Activated CD8-positive, alpha-beta memory T cell treated with anti-CD3 and anti-CD28 coated beads for 1 hour (primary cell): Measurements from ENCODE around the gene GOSR1.
"Not testable (repeated sequence)": the region's sequence is repeated elsewhere in the genome, so short reads cannot be mapped to it uniquely, and the experiment has no call there.

Experiments
- DNase-seq, 2 donors: peaks; one replicate each; pipeline ENCODE4 v3.0.0-alpha.2; 2020; ENCODE audit warnings: low read depth in 1 of 2; ENCODE audit errors: extremely low read depth in 1 of 2

The GOSR1 gene

GRCh38 chr17:30477083-30477773, at the start of gene GOSR1:
TSS of gene GOSR1 (plus strand) at chr17:30477408. CDS start at chr17:30477434, 26 bp downstream.
- peak; percentile 82 to 83 for DNase-seq

DNA sequence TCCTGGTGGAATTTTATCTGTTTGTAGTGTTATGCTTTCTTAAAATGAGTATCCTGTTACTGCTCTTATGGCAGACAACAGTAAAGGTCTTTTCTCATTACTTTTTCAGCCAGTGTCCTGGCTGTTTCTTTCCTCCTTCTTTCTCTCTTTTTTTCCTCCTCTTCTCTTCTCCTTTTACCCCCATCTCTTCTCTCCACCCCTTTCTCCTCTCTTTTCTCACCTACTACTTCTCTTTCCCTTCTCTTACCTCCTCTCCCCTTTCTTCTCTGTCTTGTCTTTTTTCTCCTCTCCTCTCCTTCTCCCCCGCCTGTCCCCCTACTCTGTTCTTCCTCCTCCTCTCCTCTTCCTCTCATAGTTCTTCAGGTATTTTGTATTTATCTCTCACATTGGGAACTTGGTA, 49.6 kb upstream of the GOSR1 start:
- DNase-seq, result no peak

DNA sequence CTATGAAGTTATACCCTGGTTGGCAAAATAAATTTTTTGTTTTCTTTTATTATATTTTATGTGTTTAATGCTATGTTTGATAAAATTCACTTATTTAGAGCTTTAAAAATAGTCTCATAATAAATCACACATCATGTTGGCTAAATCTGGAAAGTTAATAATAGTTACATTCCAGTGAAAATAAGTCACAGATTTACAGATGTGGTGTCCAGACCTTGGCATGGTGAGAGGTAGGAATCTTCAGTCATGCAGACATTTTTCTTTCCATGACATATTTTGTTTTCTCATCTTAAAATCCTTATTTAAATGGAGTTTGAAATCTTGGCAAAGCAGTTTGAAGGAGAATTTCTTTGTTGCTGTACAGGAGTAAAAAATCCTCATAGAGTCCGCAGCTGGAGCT, 48.1 kb upstream of the GOSR1 start:
- no peak for DNase-seq

DNA sequence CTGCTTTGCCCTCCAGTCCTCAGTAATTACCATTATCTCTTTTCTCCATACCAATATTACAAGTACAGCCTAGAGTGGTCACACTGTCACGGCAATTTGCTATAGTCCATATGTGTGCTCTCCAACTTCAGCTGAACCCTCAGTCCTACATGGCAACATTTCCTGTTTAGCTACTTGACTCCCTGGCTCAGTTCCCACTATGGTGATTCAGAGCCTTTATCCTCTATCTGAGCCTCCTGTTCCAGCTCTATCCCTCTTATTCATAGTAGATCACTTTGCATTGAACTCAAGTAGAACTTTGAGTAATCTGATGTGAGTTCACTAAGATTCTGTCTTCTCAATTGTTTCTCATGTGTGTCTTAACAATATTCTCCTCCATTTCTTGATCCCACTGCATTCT, 43.7 kb upstream of the GOSR1 start:
- DNase-seq, result no peak

DNA sequence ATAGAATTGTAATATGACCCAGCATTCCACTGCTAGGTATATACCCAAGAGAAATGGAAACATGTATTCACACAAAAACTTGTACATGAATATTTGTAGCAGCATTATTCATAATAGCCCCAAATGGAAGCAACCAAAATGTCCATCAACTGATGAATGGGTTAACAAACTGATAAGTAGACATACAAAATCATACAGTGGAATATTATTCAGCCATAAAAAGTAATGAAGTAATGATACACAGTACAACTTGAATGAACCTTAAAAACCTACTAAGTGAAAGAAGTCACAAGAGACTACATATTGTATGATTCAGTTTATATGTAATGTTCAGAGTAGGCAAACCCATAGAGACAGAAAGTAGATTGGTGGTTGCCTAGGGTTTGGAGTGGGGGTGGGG, 40.5 kb upstream of the GOSR1 start:
- no peak for DNase-seq

DNA sequence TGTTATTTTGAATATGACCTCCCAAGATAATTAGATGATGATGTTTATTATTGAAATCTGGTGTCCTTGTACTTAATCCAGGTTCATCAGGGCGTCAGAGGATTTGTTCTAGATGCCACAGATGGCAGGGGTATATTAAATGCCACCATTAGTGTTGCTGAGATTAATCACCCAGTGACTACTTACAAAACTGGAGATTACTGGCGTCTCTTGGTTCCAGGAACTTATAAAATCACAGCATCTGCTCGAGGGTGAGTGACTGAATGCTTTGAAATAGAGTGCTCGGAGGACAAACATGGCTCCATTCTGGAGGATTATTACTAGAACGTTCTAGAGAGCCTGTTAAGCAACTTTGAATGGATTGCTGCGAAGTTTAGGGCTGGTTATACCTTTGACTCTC, 33.5 kb upstream of the GOSR1 start:
- no peak for DNase-seq

- DNase-seq, result not testable (repeated sequence)
Observed at GRCh38 chr17:30446640-30447039, 30.6 kb upstream of the GOSR1 start.

DNA sequence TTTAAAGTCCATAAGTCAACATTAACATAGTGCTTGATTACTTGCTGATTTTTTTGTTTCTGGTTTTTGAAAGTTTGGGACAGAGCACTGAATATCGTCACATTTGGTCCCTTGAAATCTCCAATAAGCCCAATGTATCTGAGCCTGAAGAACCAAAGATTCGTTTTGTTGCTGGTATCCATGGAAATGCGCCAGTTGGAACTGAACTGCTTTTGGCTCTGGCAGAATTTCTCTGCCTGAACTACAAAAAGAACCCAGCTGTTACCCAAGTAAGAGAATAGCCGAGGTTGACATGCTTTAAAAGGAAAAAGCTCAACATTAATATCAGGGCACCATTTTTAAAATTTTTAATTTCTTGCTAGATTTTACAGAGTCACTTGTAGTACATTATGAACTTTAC, 27.7 kb upstream of the GOSR1 start:
- no peak for DNase-seq

- DNase-seq, result no peak
Observed at GRCh38 chr17:30450125-30451027, 26.8 kb upstream of the GOSR1 start.

- no peak for DNase-seq
Observed at GRCh38 chr17:30454635-30455034, 22.6 kb upstream of the GOSR1 start.

GRCh38 chr17:30458371-30458770, 18.8 kb upstream of the GOSR1 start:
- DNase-seq, result no peak

DNA sequence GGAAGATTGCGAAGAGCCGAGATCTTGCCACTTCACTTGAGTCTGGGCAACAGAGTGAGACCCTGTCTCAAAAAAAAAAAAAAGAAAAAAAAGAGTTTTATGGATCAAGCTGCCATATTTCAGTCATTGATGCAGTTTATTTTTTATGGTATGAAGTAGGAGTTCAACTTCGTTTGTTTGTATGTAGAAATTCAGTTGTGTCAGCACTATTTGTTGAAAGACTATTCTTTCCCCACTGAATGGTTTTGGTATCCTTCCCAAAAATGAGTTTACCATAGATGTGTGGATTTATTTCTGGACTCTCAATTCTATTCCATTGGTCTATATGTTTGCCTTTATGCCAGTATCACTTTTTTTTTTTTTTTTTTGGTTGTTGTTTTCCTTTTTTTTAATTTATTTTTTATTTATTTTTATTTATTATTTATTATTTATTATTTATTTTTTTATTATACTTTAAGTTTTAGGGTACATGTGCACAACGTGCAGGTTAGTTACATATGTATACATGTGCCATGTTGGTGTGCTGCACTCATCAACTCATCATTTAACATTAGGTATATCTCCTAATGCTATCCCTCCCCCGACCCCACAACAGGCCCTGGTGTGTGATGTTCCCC, 18.3 kb upstream of the GOSR1 start:
- not testable (repeated sequence) for DNase-seq

- DNase-seq, result no peak
Observed at GRCh38 chr17:30468465-30468864, 8.7 kb upstream of the GOSR1 start.

GRCh38 chr17:30472238-30472890, 4.8 kb upstream of the GOSR1 start:
- DNase-seq, result no peak

DNA sequence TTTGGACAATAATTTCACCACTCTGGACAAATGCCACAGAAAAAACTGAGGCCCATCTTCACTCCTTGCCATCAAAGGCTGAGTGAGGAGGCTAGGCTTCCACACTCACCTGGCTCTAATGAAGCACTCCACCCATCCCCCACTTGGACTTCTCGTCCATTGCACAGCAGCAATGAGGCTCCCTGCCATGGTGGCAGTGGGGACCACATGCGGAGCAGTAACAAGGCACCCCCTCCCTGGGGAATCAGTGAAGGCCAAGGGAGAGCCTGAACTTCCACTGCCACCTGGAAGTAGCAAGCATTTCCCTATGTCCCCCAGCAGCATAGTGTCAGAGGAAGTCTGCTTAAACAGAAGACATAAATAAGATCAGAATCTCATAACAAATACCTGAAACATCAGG, 2.0 kb upstream of the GOSR1 start:
- no peak for DNase-seq

DNA sequence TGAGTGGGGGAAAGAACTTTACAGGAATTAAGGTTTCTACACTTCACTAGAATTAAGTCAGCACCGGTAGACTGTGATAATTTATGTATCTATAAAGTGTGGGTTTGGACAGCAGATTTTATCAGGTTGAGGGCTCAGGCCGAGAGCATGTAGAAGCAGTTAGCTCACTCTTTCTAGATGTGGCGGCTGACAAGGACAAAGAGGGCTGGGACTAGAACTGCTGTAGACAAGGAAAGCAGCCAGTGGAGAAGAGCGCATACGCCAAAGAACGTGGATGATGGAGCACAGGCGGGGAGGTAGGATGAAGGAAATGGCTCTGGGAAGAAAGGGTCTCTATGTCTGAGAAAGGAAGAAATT, 504 bp upstream of the GOSR1 start:
- DNase-seq, result no peak

DNA sequence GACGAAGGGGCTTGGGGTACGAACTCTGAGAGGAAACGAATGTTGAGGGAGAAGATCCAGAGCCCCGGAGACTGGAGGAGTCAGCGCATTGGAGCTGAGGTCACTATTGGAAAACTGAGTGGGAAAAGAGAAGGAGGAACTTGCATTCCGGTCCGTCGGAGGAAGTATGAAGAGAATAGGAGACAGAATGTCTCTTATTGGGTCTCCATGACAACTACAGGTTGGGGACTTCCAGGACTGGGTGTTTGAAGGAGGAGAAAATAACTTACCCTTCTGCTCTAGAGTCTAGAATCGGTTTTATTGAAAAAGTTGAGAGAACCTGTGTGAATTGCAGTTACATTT, 537 bp downstream of the GOSR1 start:
- DNase-seq, result no peak

DNA sequence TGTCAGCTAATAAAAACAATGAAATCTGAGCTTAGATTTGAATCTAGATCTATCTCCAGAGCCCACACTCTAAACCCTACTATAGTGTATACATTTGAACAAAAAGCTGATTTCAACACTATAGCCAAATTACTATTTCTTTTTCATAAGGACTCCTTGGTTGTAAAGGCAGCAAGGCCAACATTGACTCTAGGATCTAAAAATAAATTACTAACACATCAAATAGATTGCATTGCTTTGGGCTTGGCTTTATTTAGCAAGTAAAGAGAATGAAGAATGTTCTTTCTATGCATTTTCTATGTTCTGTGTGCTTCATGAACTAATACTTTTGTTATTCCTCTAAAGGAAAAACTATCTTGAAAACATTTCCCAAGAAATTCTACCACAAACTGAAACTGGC, 5.3 kb downstream of the GOSR1 start:
- DNase-seq, result no peak

GRCh38 chr17:30483159-30483558, 6.0 kb downstream of the GOSR1 start:
- no peak for DNase-seq

DNA sequence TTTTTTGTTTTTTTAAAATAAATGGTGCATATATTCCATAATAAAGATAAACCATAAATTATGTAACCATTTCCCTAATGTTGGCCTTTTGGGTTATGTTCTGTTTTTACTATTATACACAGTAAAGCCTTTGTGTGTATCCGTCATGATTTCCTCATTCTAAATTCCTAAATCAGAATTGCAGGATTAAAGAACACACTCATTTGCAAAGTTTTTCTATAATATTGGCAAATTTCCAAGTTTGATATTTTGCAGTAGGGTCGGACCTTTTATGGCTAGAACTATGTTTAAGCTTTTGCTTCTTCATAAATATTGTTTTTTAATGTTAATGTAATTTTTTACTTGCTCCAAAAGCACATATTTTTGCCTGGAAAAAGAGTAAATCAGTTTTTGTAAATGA, 16.6 kb downstream of the GOSR1 start:
- no peak for DNase-seq

DNA sequence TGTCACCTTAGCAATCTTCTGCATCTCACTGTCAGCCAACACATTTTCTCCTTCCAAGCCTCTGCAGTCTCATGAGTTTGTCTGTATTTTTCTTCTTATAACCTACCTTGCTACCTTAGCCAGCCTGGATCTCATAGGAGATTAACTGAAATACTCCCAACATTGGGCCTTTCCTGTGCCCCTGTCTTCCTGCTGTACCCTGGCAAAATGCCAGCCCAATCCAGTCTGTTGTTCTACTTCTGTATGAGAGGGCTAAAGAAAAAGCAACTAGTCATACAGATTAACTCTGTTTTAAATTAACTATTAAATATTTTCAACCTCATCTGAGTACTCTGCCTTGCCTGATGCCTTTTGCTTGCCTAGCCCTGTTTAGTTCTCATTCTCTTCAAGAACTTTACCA, 18.4 kb downstream of the GOSR1 start:
- no peak for DNase-seq

DNA sequence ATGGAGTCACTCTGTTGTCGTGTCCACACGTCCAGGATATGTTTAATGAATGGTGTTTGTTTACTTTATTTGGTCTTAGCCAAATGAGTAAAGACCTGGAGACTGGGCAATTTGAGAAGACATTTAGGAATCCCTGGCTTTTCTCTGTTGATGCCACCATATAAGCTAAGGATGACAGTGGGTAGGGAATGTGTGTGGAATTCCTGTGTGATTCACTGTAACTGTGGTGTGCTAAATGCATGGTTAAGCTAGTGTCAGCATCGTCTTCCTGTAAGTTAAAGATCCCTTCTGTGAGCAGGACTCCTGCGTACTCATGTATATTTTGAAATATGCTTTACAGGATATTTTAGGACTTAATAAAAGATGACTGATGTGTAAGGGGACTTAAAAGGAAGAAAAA, 26.4 kb downstream of the GOSR1 start:
- no peak for DNase-seq
